ENCODE data around the gene SAAL1. TPM values are rescaled to one million over a fixed set of nuclear protein-coding genes. Genes with fewer than 3 reads are reported as not detected.
"Not testable (repeated sequence)": the region's sequence is repeated elsewhere in the genome, so short reads cannot be mapped to it uniquely, and the experiment has no call there.

The SAAL1 gene
- total RNA-seq, 2 donors from 2014 or later = 11.8 to 18.6 TPM

- H3K36me3 ChIP-seq = no peaks in the 10 kb centered on the region
- H3K9me3 ChIP-seq = no peaks in the 10 kb centered on the region
- no peak for ATAC-seq (ENCODE audit: insufficient number of reproducible peaks, low FRiP score, low read depth)
- no peak for DNase-seq (ENCODE audit: low spot score)
- TF ChIP-seq CTCF (IDR thresholded peaks at IDR 0.05) = no peak
- H3K4me1 ChIP-seq (ENCODE audit: control insufficient read depth in 1 of 2, low read depth in 2 of 2) = no peaks in the 10 kb centered on the region
- H3K4me3 ChIP-seq = no peak overlapping the region
- H3K27ac ChIP-seq = no peak overlapping the region
- no peaks in the 10 kb centered on the region for H3K27me3 ChIP-seq (replicated peaks; ENCODE audit: insufficient read depth)
Measured at GRCh38 chr11:18140145-18140544, 34.3 kb upstream of the SAAL1 start.

GRCh38 chr11:18137186-18137800 lies 31.4 kb upstream of the SAAL1 start:
- ATAC-seq (ENCODE audit: insufficient number of reproducible peaks, low FRiP score, low read depth) (no peak), DNase-seq (ENCODE audit: low spot score) (no peak)
- H3K4me3 ChIP-seq = no peak overlapping the region
- no peaks in the 10 kb centered on the region for H3K9me3 ChIP-seq
- H3K27me3 ChIP-seq (replicated peaks; ENCODE audit: insufficient read depth) = no peaks in the 10 kb centered on the region
- H3K4me1 ChIP-seq (ENCODE audit: control insufficient read depth in 1 of 2, low read depth in 2 of 2) = no peaks in the 10 kb centered on the region
- H3K27ac ChIP-seq = no peak overlapping the region
- no peak for TF ChIP-seq CTCF (IDR thresholded peaks at IDR 0.05)
- no peaks in the 10 kb centered on the region for H3K36me3 ChIP-seq

GRCh38 chr11:18135308-18135707 lies 29.4 kb upstream of the SAAL1 start:
- no peak for TF ChIP-seq CTCF (IDR thresholded peaks at IDR 0.05)
- H3K36me3 ChIP-seq = no peaks in the 10 kb centered on the region
- H3K27ac ChIP-seq = no peak overlapping the region
- no peaks in the 10 kb centered on the region for H3K27me3 ChIP-seq (replicated peaks; ENCODE audit: insufficient read depth)
- no peak overlapping the region for H3K4me3 ChIP-seq
- no peaks in the 10 kb centered on the region for H3K4me1 ChIP-seq (ENCODE audit: control insufficient read depth in 1 of 2, low read depth in 2 of 2)
- no peaks in the 10 kb centered on the region for H3K9me3 ChIP-seq
- ATAC-seq (ENCODE audit: insufficient number of reproducible peaks, low FRiP score, low read depth) (no peak), DNase-seq (ENCODE audit: low spot score) (no peak)

- Histone ChIP-seq H3K4me3 (no peak within 1 kb of the TSS), H3K9me3 (no peaks in the 10 kb centered on the region), H3K4me1 (ENCODE audit: control insufficient read depth in 1 of 2, low read depth in 2 of 2) (no peaks in the 10 kb centered on the region), H3K36me3 (no peaks in the 10 kb centered on the region), H3K27me3 (replicated peaks; ENCODE audit: insufficient read depth) (no peaks in the 10 kb centered on the region), H3K27ac (no peak within 1 kb of the TSS)
- no peak for DNase-seq (ENCODE audit: low spot score)
- TF ChIP-seq CTCF (IDR thresholded peaks at IDR 0.05) = no peak
- no peak for ATAC-seq (ENCODE audit: insufficient number of reproducible peaks, low FRiP score, low read depth)
Measured at GRCh38 chr11:18132341-18132740, 26.5 kb upstream of the SAAL1 start, which contains the start of gene MRGPRX3. TSS of gene MRGPRX3 (plus strand) at chr11:18132571. CDS start at chr11:18137203, 4,632 bp downstream.

DNA sequence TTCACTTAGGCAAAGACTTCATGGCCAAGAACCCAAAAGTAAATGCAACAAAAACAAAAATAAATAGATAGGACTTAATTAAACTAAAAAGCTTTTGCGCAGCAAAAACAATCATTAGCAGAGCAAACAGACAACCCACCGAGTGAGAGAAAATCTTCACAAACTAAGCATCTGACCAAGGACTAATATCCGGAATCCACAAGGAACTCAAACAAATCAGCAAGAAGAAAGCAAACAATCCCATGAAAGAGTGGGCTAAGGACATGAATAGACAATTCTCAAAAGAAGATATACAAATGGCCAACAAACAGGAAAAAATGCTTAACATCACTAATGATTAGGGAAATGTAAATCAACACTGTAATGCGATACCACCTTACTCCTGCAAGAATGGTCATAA lies 25.2 kb upstream of the SAAL1 start:
- not testable (repeated sequence) for H3K27ac ChIP-seq; H3K4me1 ChIP-seq (ENCODE audit: control insufficient read depth in 1 of 2, low read depth in 2 of 2); ATAC-seq (ENCODE audit: insufficient number of reproducible peaks, low FRiP score, low read depth); DNase-seq (ENCODE audit: low spot score); H3K9me3 ChIP-seq; H3K36me3 ChIP-seq; H3K27me3 ChIP-seq (replicated peaks; ENCODE audit: insufficient read depth); H3K4me3 ChIP-seq

DNA sequence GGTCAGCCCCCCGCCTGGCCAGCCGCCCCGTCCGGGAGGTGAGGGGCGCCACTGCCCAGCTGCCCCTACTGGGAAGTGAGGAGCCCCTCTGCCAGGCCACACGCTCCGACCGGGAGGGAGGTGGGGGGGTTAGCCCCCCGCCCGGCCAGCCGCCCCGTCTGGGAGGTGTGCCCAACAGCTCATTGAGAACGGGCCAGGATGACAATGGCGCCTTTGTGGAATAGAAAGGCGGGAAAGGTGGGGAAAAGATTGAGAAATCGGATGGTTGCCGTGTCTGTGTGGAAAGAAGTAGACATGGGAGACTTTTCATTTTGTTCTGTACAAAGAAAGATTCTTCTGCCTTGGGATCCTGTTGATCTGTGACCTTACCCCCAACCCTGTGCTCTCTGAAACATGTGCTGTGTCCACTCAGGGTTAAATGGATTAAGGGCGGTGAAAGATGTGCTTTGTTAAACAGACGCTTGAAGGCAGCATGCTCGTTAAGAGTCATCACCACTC lies 15.5 kb upstream of the SAAL1 start:
- ATAC-seq (ENCODE audit: insufficient number of reproducible peaks, low FRiP score, low read depth); H3K4me3 ChIP-seq; H3K27ac ChIP-seq; H3K27me3 ChIP-seq (replicated peaks; ENCODE audit: insufficient read depth); H3K9me3 ChIP-seq; H3K36me3 ChIP-seq; H3K4me1 ChIP-seq (ENCODE audit: control insufficient read depth in 1 of 2, low read depth in 2 of 2); DNase-seq (ENCODE audit: low spot score): not testable (repeated sequence)

All from thoracic aorta (tissue), 2 donors.